Measurements from ENCODE around the gene FEM1C.

Gene FEM1C

GRCh38 chr5:115571441-115571878 is 26.9 kb upstream of the FEM1C start:
- TF ChIP-seq EZH2 (IDR thresholded peaks at IDR 0.05), result no peak
- TF ChIP-seq POLR2AphosphoS5 (IDR thresholded peaks at IDR 0.05; ENCODE audit: borderline replicate concordance, low read depth, low read length), result no peak
- TF ChIP-seq FOXP2 (optimal IDR thresholded peaks at IDR 0.05; ENCODE audit: control extremely low read depth, extremely low read length, insufficient read depth), result no peak
- DNase-seq (ENCODE audit: low read depth, low spot score), result no peak
- Histone ChIP-seq H3K36me3 (ENCODE audit: insufficient read depth, low read length) (no peaks in the 10 kb centered on the region), H3K9me3 (ENCODE audit: low read depth, low read length) (no peaks in the 10 kb centered on the region), H3K27ac (no peak overlapping the region), H3K4me3 (no peak overlapping the region), H3K9ac (ENCODE audit: insufficient read length) (no peak overlapping the region)

DNA sequence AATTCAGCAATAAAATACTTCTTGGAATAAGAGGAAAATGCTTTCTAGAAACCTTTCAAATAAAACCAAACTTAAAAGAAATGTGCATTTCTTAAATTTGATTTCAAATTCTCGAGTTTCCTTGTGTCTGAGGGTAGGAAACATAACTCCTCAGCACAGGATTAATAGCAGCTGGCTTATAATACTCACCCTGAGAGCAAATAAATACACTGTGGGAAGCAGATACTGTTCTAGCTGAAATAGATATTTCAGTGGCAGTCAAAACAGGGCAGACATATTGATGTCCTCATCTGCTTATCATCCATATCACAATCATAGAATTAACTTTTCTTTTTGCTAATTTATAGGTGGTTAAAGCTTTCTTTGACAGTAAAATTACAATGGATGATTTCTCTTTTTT is 24.1 kb upstream of the FEM1C start:
- TF ChIP-seq EZH2 (IDR thresholded peaks at IDR 0.05) (no peak), POLR2AphosphoS5 (IDR thresholded peaks at IDR 0.05; ENCODE audit: borderline replicate concordance, low read depth, low read length) (no peak), FOXP2 (optimal IDR thresholded peaks at IDR 0.05; ENCODE audit: control extremely low read depth, extremely low read length, insufficient read depth) (no peak)
- Histone ChIP-seq H3K36me3 (ENCODE audit: insufficient read depth, low read length) (no peaks in the 10 kb centered on the region), H3K4me3 (no peak overlapping the region), H3K9ac (ENCODE audit: insufficient read length) (no peak overlapping the region), H3K9me3 (ENCODE audit: low read depth, low read length) (no peaks in the 10 kb centered on the region), H3K27ac (no peak overlapping the region)
- no peak for DNase-seq (ENCODE audit: low read depth, low spot score)

DNA sequence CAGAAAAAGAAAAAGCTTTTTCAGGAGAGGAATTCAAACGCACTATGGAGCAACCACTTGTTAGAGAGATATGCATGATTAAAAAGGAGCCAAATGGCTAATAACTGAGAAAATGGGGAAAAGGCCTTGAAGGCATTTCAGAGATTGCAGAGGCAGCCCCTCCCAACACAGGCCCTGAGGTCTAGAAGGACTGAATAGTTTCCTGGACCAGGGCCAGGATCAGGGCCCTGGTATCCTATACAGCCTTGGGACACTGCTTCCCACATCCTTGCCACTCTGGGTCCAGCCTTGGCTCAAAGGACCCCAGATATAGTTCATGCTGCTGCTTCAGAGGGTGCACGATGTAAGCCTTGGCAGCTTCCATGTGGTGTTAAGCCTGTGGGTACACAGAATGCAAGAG is 20.7 kb upstream of the FEM1C start:
- DNase-seq (ENCODE audit: low read depth, low spot score), result no peak
- Histone ChIP-seq H3K36me3 (ENCODE audit: insufficient read depth, low read length) (no peaks in the 10 kb centered on the region), H3K4me3 (no peak overlapping the region), H3K9me3 (ENCODE audit: low read depth, low read length) (no peaks in the 10 kb centered on the region), H3K27ac (peak overlapping the region; percentile 56), H3K9ac (ENCODE audit: insufficient read length) (no peak overlapping the region)
- TF ChIP-seq FOXP2 (optimal IDR thresholded peaks at IDR 0.05; ENCODE audit: control extremely low read depth, extremely low read length, insufficient read depth) (no peak), EZH2 (IDR thresholded peaks at IDR 0.05) (no peak), POLR2AphosphoS5 (IDR thresholded peaks at IDR 0.05; ENCODE audit: borderline replicate concordance, low read depth, low read length) (no peak)

GRCh38 chr5:115561176-115561575 is 16.6 kb upstream of the FEM1C start:
- Histone ChIP-seq H3K36me3 (ENCODE audit: insufficient read depth, low read length) (no peaks in the 10 kb centered on the region), H3K9ac (ENCODE audit: insufficient read length) (no peak overlapping the region), H3K4me3 (no peak overlapping the region), H3K9me3 (ENCODE audit: low read depth, low read length) (no peaks in the 10 kb centered on the region), H3K27ac (no peak overlapping the region)
- no peak for DNase-seq (ENCODE audit: low read depth, low spot score)
- TF ChIP-seq POLR2AphosphoS5 (IDR thresholded peaks at IDR 0.05; ENCODE audit: borderline replicate concordance, low read depth, low read length) (no peak), EZH2 (IDR thresholded peaks at IDR 0.05) (no peak), FOXP2 (optimal IDR thresholded peaks at IDR 0.05; ENCODE audit: control extremely low read depth, extremely low read length, insufficient read depth) (no peak)

DNA sequence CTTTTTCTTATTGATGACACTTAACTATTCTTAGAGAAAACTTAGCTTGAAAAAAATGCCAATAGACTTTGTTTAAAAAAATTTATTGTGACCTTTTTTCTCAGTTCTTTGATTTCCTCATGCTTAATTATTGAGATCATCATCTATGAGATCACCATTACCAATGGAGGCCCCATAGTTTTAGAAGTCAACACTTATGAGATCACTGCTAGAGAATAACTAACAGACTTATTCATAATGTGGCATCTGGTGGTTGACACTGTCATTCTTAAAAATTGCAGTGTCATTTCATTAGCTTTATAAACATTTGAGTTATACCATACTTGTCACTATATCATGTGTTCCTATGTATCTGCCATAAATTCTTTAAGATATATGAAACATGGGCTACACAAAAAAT is 14.9 kb upstream of the FEM1C start:
- no peak overlapping the region for H3K27ac ChIP-seq
- no peak for TF ChIP-seq EZH2 (IDR thresholded peaks at IDR 0.05)
- no peak for TF ChIP-seq FOXP2 (optimal IDR thresholded peaks at IDR 0.05; ENCODE audit: control extremely low read depth, extremely low read length, insufficient read depth)
- TF ChIP-seq POLR2AphosphoS5 (IDR thresholded peaks at IDR 0.05; ENCODE audit: borderline replicate concordance, low read depth, low read length), result no peak
- no peak overlapping the region for H3K9ac ChIP-seq (ENCODE audit: insufficient read length)
- H3K36me3 ChIP-seq (ENCODE audit: insufficient read depth, low read length), result no peaks in the 10 kb centered on the region
- H3K4me3 ChIP-seq, result no peak overlapping the region
- no peak for DNase-seq (ENCODE audit: low read depth, low spot score)
- H3K9me3 ChIP-seq (ENCODE audit: low read depth, low read length), result no peaks in the 10 kb centered on the region

DNA sequence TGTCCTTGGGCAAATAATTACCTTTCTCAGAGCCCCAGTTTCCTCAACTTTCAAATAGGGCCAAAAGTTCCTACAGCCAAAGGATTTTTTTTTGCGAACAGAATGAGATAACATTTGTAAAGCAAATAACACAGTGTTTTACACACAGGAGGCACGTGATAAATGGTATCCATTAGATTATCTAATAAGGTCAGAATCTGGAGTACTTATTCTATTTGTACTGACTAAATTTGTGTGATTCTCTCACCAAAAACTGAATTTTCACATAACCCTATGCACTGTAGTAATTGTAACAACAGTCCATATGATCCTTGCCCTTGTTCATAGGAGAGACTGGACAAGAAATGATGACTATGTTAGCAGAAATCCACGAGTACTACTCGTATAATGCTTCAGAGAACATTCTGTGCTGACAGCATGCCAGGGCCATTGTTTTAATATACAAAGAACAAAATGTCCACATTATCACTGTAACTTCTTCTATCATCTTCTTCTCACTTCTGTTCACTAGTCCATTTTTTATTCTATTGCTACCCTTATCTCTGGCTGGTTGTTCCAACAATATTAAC is 13.9 kb upstream of the FEM1C start:
- no peak for DNase-seq (ENCODE audit: low read depth, low spot score)
- H3K27ac ChIP-seq, result no peak overlapping the region
- H3K9me3 ChIP-seq (ENCODE audit: low read depth, low read length), result no peaks in the 10 kb centered on the region
- H3K4me3 ChIP-seq, result no peak overlapping the region
- no peak overlapping the region for H3K9ac ChIP-seq (ENCODE audit: insufficient read length)
- H3K36me3 ChIP-seq (ENCODE audit: insufficient read depth, low read length), result no peaks in the 10 kb centered on the region
- TF ChIP-seq EZH2 (IDR thresholded peaks at IDR 0.05) (no peak), POLR2AphosphoS5 (IDR thresholded peaks at IDR 0.05; ENCODE audit: borderline replicate concordance, low read depth, low read length) (no peak), FOXP2 (optimal IDR thresholded peaks at IDR 0.05; ENCODE audit: control extremely low read depth, extremely low read length, insufficient read depth) (no peak)

DNA sequence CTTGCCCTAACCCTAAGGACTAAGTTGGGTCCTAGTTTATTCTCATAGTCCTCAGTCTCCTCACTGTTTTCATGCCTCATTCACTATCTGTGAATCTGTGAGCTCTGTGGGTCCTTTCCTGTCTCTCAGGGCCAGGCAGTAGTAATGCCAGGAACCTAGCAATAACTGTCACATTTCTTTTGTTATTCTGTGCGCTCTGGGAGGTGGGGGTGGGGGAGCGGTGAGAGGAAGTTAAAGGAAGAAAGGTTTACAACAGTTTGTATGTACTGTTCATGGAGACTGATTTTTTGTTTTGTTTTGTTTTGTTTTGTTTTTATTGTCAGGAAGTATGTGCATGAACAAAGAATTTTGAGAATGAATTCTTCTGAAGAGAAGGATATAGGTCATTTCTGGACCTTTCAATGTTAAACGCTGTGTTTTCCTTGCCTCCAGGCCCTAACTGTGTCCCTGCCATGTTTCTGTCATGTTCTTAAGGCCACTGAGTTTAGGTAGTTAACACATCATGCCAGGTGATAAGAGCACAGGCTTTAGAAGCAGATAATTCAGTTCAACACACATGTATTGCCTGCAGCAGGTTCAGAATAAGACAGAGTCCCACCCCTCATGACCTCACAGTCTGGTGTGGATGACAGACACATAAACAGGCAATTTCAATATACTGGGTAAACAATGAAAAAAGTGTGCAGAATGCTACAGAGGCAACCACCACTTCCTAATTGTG is 13.3 kb upstream of the FEM1C start:
- TF ChIP-seq POLR2AphosphoS5 (IDR thresholded peaks at IDR 0.05; ENCODE audit: borderline replicate concordance, low read depth, low read length) (no peak), FOXP2 (optimal IDR thresholded peaks at IDR 0.05; ENCODE audit: control extremely low read depth, extremely low read length, insufficient read depth) (no peak), EZH2 (IDR thresholded peaks at IDR 0.05) (no peak)
- no peaks in the 10 kb centered on the region for H3K9me3 ChIP-seq (ENCODE audit: low read depth, low read length)
- H3K4me3 ChIP-seq, result no peak overlapping the region
- no peak for DNase-seq (ENCODE audit: low read depth, low spot score)
- H3K27ac ChIP-seq, result no peak overlapping the region
- no peak overlapping the region for H3K9ac ChIP-seq (ENCODE audit: insufficient read length)
- H3K36me3 ChIP-seq (ENCODE audit: insufficient read depth, low read length), result no peaks in the 10 kb centered on the region

DNA sequence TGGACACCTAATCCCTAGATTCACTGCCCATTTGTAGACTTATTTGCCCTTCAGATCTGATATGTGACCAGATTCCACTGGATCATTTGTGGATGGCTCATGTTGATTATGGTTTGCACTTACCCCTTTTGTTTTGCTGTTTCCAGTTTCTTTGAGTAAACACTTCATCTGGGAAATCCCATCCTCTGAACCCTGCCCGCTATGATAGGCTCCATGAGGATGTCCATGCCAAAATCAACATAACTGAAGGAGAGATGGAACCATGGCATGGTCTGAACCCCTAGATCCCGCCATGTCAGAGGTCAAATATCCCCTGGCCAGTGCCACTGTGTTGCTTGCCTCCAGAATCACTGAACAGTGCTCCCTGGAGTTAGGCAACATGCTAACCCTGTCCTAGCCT is 11.7 kb upstream of the FEM1C start:
- Histone ChIP-seq H3K27ac (no peak overlapping the region), H3K9me3 (ENCODE audit: low read depth, low read length) (no peaks in the 10 kb centered on the region), H3K36me3 (ENCODE audit: insufficient read depth, low read length) (no peaks in the 10 kb centered on the region), H3K9ac (ENCODE audit: insufficient read length) (no peak overlapping the region), H3K4me3 (no peak overlapping the region)
- no peak for DNase-seq (ENCODE audit: low read depth, low spot score)
- TF ChIP-seq POLR2AphosphoS5 (IDR thresholded peaks at IDR 0.05; ENCODE audit: borderline replicate concordance, low read depth, low read length) (no peak), FOXP2 (optimal IDR thresholded peaks at IDR 0.05; ENCODE audit: control extremely low read depth, extremely low read length, insufficient read depth) (no peak), EZH2 (IDR thresholded peaks at IDR 0.05) (no peak)

All from SK-N-MC (cell line).